Fibroblast of skin of right quadriceps (primary cell): Measurements from ENCODE around the gene IFIT2.

ENCODE experiments used
- DNase-seq: peaks from one replicate; pipeline ENCODE4 v3.0.0-alpha.2; 2013

Gene IFIT2

DNA sequence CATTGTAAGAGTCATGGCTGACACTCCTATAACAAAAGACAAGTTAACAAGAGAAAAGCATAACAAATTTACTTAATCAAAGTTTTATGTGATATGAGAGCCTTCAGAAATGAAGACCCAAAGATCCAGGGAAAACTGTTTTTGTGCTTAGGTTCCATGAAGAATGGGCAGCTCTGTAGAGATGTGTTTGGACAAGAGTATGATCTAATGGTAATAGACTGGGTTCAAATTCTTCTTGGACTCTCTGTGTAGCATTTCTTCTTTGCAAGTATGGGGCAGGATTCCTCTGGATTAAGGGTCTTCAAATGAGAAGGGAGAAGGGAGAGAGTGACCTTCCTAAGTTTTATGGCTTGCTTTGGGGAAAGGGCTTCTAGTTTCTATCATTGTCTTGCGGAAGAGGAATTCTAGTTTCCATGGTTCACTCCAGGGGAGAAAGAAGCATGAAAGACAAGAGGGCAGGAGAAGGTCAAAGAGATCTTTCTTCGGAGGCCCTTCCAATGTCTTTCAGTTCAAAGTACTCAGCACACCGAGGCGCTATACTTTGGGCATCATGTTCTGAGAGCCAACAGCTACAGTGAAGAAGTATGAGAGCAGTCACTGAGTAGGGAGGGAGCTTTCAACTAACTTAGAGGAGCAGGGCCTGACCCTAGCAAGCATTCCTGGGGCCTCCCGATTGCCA, 41.4 kb downstream of the IFIT2 start:
- DNase-seq = no peak

DNA sequence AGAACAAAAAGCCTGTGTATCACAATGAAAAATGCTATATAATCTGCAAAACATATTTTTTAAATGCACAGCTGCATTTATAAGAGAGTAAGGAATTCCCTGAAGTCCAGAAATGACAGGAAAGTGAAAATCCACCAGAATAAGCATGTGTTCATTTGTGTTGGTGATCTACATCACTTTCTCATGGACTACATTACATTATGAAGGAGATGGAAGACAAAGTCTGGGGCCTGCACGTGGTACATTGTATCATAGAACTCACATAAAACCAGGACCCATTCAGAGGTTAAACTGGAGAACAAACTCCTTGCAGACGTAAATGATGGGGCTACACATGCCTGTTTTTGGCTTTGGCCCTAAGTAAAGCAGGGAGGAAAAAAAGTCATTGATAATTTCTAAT, 42.3 kb downstream of the IFIT2 start:
- DNase-seq = no peak

DNA sequence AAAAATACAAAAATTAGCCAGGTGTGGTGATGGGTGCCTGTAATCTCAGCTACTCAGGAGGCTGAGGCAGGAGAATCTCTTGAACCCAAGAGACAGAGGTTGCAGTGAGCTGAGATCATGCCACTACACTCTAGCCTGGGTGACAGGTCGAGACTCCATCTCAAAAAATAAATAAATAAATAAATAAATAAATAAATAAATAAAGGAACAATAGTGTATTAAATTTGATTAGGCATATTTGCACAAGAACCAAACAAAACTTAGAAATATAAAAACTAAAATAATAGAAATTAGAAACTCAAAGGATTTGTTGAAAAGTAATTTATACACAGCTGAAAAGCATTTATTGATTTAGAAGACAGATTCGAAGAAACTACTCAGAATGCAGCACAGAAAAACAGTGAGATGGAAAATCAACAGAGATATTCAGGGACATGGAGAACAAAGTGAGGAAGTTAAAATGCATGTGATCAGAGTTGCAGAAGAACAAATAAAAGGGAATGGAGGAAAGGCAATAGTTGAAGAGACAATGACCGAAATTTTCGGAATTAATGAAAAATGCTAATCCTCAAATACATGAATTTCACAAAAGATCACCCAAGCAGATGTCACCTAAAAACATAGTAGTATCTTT, 43.6 kb downstream of the IFIT2 start:
- DNase-seq = no peak

DNA sequence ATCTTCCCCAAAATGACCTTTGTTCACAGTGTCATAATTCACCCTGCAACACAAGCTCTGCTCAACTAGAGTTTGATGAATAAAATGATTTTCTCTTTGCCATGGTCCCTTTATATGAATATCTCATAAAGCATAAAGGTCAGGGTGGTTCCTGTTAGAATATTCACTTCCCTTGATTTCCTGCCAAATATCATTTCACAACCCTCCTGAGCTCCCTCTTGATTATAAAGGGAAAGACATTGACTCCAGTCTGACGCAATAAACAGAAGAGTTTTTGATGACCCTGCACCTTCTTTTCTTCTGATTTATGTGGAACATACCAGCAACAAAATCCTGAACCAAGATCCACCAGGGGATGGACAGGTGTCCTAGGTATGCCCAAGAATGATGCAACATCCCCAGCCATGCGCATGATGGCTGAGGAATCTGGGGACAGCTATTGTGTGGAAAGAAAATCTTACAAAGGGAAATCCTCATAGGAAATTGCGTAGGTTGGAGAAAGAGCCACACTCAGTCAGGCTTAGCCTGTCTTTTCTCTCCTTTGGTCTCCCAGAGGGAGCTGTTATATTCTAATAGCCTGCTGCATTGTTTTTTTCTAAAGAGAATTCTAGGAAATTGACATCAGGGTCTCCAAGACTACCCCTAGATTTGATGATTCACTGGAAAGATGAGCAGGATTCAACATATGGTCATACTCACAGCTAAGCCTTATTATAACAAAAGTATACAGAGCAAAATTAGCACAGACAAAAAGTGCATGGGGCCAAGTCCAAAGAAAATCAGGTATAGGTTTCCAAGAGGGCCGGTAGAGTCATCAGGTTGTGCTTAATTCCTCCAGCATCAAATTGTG, 44.8 kb downstream of the IFIT2 start:
- peak; percentile 60 for DNase-seq

DNA sequence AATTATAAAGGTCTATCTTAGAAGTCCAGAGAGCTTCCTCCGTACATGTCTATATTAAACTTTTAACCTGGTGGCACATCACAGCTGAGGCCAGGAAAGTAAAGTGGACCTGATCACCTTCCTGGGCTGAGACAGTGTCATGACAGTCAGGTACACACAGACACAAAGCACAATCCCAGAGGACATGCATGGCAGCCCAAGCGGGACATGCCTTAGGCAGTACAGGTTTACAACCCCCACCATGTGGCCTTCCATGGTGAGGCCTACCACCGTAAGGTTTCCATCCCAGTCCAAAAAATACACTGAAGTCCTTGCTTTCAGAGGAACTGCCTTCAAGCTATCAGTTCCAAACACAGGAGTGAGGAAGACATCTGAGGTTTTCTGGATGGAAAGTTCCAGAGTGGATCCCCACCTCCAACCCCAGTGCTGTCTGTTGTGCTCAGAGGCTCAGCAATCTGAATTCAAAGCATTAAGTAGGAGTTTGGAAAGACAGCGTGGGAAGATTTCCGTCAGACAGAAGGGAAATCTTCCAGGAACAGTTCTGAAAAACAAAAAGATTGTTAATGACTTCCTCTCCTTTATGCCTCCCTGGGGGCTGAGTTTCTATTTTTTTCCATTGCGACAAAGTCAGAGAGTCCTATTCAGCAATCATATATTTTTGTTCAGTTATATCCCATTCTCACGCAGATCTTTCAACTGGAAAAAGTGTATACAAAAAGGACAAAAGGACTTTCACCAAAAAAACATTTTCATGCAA, 46.0 kb downstream of the IFIT2 start:
- peak; percentile 8 for DNase-seq

DNA sequence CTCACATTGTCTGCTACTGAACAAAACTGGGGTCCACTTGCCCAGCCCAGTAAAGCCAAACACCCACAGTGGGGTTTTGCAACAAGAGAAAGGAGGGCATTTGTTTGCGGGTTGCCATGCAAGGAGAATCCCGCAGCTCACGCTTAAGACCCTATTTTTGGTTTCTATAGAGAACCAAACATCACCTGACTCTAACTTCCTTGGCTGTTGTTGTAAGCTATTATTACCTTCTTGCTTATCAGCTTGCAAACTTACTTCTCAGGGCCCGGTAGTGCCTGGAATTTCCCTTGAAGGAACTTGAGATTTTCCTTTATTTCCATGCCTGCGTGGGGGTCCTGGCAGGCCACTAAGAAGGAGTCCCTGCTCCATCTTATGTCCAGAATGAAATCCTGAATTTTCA, 46.6 kb downstream of the IFIT2 start:
- DNase-seq = no peak

DNA sequence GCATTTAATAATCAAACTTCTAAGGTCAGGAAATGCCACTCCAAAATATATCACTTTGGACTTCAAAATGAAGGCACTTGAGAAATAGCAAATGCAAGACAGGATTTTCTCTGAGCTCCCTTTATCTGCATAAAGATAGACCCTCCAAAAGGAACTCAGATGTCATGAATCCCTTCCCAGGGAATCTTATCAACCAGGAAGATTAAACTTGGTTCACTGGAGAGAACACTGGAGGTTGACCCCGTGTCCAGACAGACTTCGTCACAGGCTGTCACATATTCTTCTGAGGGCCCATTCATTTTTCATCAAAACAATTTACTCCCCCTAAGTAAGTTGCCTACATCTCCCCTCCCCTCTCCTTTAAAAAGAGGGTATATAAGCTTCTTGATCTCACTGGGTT, 47.1 kb downstream of the IFIT2 start:
- DNase-seq = no peak

DNA sequence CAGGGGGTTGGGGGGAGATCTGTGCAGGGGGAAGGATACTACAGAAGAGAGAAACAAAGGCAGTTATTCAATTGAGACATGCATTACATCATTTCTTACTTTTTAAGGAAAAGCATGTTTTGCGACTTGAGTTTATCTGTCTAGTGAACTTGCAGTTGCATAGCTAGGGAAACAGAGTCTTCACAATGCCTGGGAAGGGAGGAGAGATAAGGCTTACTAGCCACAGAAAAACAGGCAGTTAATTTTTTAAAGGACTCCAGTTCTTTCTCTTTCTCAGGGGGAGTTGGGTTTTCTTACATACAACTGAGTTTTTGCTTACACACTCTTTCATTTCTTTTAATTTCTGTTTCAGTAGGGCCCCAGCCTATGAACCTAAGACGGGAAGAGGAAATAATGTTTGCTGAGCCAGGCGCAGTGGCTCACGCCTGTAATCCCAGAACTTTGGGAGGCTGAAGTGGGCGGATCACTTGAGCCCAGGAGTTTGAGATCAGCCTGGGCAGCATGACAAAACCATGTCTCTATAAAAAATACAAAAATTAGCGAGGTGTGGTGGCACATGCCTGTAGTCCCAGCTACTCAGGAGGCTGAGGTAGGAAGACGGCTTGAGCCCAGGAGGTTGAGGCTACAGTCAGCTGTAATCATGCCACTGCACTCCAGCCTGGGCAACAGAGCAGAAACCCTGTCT, 48.9 kb downstream of the IFIT2 start:
- peak; percentile 13 for DNase-seq

DNA sequence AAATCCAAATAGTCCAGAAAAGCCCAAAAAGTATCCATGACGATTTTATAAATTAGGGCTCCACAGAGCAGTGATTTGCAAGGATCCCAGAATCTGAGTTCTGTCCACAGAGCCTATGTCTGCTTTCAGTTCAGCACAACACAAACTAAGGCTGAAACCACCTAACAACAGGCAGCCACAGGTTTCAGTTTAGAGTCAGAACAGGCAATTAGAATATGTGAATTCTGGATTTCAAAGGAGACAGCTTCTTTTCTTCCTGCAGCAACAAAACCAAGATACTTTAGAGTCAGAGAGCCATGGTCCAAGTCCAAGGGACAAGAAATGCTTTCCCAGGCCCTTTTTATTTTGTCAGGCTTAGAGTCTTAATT, 49.5 kb downstream of the IFIT2 start:
- DNase-seq = peak; percentile 24

DNA sequence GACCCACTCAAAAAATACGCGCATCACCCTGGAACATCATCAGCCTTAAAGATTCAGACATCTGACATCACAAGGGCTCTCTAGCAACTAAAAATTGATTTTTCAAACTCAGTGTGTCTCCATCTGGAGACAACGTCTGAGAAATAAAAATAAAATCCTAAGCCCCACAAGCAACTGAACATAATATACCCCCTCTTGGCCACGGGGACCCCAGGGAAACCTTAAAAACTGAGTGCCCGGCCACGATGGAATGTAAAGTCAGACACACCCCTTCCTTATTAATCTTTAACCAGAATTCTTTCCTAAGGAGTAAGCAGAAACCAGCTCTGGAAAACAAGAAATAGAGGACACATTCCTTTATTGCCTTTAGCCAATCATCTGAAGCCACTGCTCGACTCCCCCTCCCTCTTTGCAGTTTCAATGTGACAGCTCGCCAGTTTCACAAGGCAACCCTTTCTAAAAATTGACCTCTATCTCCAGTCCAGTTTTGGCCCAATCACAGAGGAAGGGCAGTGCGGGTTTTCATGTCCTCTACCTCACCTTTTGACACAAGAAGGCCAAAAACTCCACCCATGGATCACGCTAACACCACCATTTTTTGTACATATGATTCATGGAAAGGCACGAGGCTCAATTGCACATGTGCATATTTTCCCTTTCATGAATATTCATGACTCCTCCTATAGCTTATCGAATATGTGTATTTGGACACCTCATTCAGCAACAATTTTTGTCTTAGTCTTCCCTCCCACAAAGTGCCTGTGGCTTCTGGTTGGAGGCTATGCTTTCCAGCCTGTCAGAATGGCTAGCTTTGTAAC, 50.1 kb downstream of the IFIT2 start:
- peak; percentile 98 for DNase-seq

DNA sequence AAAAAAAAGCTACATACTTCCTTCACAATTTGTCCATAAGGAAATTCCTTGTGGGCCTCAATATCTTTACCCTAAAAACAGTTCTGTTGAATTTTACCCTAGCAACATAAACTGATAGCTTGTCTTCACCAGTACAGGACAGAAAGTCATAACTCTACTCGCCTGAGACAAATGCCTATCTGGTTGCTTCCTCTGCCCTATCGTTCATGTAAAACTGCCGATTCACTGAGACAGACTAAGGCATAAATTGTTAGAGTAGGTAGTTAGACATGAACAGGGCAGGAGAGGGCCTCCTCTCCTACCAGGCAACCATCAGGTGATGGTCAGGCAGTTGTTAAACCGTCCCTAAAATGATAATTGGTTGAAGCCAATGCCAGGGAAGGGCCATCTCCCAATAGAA, 51.0 kb downstream of the IFIT2 start:
- no peak for DNase-seq

DNA sequence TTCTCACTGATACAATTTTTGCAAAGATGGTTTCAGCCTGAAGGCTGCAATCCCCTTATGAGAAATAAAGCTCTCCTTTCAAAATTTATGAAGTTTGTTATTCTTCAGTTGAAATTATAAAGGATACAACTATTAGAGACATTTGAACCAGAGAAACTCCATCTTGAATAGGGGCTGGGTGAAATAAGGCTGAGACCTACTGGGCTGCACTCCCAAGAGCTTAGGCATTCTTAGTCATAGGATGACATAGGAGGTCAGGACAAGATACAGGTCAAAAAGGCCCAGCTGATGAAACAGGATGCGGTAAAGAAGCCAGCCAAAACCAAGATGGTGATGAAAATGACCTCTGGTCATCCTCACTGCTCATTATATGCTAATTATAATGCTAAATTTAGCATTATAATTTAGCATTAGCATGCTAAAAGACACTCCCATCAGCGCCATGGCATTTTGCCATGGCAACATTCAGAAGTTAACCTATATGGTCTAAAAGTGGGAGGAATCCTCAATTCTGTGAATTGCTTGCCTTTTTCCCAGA, 53.6 kb downstream of the IFIT2 start:
- DNase-seq = peak; percentile 60

DNA sequence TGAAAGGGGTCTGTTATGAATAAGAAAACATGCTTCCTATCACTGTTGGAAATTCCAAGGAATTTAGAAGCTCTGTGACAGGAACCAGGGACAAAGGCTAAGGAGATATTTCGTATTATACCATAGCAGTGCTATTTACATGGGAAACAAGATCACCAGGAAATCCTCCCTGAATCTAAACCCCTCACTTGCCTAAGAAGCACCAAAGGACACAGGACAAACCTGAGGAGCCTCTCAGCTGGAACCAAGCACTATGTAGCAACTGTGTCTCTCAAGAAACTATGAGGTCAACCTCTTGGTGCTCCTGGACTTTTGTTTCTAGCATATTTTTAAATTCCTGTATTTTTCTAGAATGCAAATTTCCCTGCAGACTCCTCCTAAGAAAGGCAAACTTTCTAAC, 55.2 kb downstream of the IFIT2 start:
- no peak for DNase-seq

DNA sequence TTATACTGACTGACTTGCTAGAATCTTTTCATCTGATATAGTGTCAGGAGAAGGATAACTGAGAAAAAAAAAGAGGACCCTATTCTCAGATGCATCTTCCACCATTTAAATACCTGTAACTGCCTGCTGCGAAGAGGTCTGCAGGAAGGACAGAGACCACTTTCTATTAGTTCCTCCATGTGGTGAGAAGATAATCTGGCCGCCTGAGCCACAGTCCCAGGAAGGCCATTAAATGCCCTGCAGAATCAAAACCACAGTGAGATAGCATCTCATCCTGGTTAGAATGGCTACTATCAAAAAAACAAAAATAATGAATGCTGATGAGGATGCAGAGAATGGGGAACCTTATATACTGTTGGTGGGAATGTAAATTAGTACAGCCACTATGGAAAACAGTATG, 56.1 kb downstream of the IFIT2 start:
- no peak for DNase-seq
